Mesenteric fat pad (tissue), 1 donor: ENCODE data around the gene POU6F2. TPM values are rescaled to one million over a fixed set of nuclear protein-coding genes. Genes with fewer than 3 reads are reported as not detected.
"Not testable (repeated sequence)": the region's sequence is repeated elsewhere in the genome, so short reads cannot be mapped to it uniquely, and the experiment has no call there.

Experiments used
- DNase-seq: peaks from one replicate; pipeline ENCODE4 v3.0.0-alpha.2; 2020; ENCODE audit warnings: low spot score
- long read RNA-seq: library from polyadenylated mRNA; unstranded; transcript quantifications from one replicate; pipeline ENCODE4 v2.0.0, GENCODE V29; 2020
- total RNA-seq: library from RNA; stranded (reverse); fragmentation: NEBNext Ultra II Directional; extraction: Animal tissue kit (Norgen Biotek cat#: 25700); gene quantifications from one replicate; pipeline ENCODE4 v1.2.1, GENCODE V29; 2021
- donor health status: DM: yes; HTN: yes; CAD: no.

Gene POU6F2, protein sequence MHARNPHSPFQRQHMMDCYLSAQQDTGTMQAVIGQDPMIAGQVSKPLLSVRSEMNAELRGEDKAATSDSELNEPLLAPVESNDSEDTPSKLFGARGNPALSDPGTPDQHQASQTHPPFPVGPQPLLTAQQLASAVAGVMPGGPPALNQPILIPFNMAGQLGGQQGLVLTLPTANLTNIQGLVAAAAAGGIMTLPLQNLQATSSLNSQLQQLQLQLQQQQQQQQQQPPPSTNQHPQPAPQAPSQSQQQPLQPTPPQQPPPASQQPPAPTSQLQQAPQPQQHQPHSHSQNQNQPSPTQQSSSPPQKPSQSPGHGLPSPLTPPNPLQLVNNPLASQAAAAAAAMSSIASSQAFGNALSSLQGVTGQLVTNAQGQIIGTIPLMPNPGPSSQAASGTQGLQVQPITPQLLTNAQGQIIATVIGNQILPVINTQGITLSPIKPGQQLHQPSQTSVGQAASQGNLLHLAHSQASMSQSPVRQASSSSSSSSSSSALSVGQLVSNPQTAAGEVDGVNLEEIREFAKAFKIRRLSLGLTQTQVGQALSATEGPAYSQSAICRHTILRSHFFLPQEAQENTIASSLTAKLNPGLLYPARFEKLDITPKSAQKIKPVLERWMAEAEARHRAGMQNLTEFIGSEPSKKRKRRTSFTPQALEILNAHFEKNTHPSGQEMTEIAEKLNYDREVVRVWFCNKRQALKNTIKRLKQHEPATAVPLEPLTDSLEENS
- total RNA-seq = 0.39 TPM
- long read RNA-seq, partial matches to known transcripts = 0 of 1 reads
- long read RNA-seq, other reads (novel, unspliced or antisense) = 1 of 1 reads

DNA sequence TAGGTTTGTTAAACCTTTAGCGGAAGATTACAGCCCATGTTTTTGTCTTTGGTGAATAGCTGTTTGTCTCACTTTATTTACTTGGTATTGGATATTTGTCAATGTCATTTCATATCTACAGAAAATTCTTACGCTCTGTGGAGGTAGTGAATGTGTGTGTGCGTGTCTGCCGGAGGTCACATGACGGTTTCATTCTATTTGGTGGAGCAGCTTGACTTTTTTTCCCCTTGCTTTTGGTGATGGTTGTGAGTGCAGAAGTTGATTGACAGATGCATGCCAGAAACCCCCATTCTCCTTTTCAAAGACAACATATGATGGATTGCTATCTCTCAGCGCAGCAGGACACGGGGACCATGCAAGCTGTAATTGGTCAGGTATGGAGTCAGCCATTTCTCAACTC, at the start of gene POU6F2:
TSS of gene POU6F2 (plus strand) at position 225 of the 400 bp plus-strand sequence. CDS start at position 270, 45 bp downstream.
- no peak for DNase-seq

DNA sequence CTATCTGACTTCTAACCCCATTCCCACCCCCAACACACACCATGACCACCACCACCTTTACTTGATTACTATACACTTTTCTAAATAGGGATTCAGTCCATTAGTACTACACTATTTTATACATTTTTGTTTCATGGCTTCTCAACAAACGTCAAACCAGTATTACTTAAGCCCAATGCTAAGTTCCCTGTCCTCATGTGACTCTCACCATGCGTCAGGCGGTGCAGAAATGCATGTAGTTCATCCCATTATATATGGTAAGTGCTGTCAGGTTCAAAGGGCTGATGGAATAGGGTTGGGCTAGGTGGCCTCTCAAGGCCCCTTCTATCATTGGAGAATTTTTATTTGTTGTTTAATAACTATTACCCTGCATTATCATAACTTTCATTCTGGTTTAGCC, 49.2 kb upstream of the POU6F2 start:
- no peak for DNase-seq

DNA sequence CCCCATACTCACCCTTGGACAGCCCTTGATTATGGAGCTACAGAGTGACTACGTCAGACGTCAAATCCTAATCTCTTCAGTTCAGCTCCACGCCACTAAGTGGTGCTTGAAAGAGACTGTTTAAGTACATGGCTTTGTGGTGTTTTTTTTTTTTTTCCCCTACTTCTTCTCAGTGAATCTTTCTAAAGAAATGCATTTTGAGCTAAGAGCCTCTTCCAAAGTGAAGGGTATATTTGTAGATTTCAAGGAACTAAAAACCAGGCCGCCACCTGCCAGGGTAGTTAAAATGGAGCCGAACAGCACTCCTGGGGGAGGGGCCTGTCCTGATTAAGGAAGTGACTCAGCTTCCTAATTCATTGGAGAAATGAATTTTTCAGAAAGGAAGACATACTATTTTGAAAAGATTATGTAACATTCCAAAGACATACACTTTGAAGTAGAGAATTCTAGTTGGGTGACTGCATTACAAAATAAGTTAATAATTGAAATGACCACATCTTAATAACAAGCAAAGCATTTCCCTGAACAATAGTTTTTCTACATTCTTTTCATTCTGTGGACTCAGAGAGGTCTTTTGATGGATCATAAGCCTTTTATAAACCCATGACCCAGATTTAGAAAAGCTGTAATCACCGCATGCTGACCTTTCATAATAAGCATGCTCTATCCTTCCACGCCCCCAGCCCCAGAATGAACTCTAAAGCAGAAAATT, 48.1 kb upstream of the POU6F2 start:
- no peak for DNase-seq

DNA sequence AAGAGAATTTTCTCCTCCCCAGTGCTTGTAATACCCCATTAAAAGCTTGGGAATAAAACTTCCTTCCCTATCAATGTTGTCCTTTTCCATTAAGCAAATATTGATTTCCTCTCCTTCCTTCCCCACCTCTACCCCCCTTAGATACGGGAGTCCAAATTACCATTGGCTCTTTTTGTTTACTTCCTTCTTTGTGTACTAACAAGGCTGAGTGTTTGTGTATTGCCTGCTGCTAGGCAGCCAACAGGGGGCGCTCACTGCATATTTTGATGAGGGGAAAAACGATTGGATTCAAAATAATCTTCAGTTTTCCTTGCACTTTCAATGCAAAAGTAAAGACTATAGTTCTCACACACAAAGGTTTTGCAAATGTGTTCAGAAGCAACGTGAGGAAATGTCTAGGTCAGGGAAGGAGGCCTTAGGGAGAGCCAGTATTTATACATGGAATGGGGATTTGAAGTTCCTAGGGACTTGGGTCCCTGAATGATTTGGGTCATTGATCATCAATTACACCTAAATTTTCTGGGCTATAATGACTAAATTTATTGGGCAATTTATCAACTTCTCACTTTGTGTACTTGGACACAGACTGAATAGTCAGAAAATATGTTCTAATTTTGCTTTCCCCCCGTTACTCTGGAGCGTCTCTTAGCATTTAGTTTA, 45.1 kb upstream of the POU6F2 start:
- no peak for DNase-seq

DNA sequence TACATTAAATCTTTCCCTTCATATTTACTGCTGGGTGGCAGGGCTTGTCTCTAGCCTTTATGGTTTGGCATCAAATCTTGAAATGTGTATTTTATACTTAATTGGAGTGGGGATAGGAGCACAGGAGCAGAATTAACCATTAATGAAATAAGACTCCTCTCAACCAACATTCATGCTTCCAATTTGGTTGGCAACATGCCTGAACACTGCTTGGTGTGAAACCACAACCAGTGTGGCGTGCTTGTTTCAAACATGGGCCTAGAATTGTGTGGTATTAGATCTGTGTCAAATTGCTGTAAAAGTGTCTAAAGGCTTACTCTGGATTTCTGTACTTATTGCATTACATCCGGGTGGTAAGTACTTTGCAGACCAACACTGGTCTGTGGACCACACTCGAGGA, 43.7 kb upstream of the POU6F2 start:
- DNase-seq = no peak

DNA sequence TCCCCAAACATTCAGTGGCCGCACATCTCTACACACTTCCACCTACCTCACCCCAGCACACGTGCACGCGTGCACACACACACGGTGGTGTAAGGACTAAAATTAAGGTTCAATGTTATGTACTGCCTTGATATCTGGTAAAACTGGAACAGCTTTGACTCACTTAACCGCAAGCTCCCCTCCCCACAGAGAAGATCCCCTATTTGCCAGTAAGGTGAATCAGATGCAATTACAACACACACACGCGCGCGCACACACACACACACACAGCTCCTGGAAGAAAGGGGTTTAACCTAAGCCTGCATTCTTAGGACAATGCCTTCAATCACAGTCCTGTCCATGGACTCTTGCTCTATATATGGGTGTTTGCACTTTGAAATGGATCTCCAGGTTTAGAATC, 43.2 kb upstream of the POU6F2 start:
- DNase-seq = no peak

DNA sequence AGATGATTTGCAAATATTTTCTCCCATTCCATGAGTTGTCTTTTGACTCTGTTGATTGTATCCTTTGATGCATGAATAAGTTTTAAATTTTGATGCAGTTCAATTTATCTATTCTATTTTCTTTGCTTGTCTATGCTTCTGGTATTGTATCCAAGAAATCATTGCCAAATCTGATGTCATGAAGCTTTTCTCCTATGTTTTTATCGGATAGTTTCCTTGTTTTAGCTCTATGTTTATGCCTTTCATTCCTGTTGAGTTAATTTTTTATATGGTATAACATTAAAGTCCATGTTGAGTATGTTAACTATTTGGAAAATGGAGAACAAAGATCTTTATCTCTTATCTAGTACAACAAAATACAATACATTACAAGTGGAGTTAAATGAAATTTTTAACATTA, 41.1 kb upstream of the POU6F2 start:
- DNase-seq = no peak

DNA sequence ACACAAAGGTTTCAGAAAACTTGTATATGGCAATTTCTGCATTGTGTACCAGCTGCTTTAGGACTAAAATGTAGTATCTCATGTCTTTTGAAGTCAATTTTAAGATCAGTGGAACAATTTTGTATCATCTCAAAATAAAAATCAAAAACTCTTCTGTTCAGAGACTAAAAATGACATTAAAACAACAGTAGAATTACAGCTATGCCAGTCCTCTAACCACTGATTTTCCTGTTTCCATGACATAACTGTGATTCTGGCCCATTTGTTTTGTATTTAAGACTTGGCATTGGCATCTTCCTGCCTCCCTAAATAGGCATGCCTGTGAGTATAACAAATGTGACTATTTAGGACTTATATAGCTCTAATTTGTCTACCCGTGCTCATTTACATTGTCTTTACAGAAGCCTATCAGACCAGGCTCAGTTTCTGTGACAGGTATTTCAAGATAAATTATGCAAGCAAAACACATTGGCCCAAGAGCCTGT, 39.7 kb upstream of the POU6F2 start:
- no peak for DNase-seq

DNA sequence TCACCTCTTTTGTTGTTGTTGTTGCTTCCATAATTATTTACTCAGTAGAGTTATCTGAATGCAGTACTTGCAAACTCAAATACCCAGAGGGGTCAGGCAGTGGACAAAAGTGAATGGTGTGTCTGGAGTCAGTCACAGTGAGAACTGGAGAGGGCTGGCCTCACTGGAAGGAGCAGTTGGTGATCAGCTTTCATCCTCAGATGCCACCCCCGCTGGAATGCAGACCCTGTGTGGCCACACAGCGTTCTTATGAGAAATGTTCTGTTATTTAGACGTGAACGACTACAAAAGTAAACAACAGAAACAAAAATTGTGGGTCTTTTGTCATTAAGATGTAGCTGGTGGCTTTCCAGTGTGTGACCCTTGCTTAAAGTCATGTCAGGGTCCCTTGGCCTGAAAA, 39.1 kb upstream of the POU6F2 start:
- DNase-seq = no peak

DNA sequence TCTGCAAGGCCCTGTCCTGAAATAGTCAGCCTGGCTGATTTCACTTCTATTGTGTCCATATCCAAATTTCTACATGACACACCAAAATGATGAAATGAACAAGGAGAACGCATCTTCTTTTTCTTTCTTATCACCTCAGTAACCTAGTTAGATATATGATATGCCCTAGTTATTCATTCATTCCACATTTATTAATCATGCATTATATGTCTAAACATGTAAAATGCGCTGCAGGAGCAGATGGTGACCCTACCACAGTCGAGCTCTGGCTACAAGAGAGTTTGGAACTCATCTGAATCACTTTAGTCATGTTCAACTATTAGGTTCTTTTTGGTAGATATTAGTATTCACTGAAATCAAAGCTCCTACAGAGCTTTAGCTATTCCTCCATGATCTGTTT, 36.9 kb upstream of the POU6F2 start:
- DNase-seq = no peak

DNA sequence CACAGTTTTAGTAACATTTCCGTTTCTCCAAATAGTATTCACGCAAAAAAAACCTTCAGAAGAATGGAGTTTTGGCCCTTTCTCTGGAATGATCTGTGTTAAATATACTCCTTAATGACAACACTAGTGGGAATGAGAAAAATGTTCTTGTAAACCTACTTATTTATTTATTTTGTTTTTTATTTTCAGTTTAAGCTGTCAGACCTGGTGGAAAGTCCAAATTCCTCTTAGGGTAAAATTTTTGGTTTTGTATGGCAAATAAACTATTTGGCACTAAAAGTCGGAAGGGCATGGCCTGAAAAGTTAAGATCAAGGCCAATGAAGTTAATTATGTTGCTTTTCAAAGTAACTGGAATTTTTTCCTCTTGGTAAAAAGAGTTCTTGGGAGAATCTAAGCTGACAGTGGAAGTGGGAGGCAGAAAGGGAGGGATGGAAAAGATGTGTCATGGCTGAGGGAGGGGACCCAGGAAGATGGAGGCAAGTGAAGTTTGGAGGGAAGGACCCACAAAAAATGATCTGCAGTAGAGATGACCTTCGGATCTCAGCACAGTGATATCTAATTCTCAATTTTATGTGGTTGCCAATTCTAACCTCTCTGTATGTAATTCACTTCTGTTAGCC, 35.2 kb upstream of the POU6F2 start:
- DNase-seq = no peak

DNA sequence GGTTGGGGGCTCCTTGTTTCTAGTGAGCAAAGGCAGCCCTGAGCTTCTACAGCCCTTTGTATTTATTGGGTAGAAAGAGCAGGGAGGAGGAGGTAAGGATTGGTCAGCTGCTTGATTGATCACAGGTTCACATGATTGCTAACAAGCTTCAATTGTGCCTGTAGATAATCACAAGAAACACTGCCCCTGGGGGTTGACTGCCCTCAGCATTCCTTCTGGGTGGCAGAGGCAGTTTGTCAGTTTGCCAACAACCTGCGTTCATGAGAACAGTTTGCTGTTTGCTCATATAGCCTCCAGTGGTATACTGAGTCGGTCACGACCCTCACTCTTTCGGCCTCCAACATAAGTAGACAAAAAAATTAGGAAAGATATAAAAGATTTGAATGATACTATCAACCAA, 30.2 kb upstream of the POU6F2 start:
- DNase-seq = not testable (repeated sequence)

DNA sequence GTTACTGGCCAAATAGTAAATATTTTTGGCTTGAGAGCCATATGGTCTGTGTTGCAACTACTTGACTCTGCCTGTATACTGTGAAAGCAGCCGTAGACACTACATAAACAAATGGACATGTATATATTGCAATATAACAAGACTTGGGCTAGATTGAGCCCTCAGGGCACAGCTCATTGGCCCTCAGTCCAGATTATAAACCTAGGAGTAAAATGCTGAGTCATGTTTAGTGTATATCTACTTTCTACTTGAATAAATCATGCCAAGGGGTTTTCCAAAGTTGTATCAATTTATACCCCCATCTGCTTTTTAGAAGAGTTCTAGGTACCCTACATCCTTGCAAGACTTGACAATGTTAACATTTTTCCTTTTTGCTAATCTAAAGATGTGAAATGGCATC, 27.4 kb upstream of the POU6F2 start:
- no peak for DNase-seq

DNA sequence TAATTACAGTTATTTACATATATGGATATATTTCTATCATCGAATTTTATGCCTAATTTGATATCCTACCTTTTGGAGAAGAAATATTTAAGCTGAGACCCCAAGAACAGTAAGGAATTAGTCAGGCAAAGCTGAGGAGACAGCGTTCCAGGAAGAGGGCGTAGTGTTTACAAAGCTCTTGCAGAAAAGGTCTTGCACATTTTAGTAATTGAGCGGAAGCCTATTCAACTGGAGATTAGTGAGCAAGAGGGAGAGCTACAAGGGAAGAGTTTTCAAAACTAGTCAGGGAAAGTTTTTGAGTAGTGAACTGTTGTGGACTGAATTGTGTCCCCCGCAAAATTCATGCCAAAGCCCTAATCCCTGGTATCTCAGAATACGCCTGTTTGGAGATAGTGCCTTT, 26.5 kb upstream of the POU6F2 start:
- DNase-seq = no peak

DNA sequence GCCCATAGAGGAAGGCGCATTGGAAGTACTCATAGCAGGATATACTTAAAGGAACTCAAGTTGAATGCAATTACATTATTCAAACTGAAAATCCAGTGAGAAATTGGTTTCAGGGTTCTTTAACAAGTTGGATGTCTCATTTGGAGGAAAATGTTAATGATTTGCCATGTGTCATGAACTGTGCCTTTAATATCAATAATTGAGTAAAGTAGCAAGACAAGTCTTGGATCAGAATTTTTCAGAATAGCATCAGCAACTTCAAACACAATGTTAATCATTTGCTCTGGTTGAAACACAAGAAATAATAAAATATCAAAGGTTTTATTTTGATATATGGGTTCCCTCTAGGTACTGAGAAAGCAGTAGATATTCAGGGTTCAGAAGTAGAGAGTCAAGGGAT, 24.5 kb upstream of the POU6F2 start:
- DNase-seq = no peak

DNA sequence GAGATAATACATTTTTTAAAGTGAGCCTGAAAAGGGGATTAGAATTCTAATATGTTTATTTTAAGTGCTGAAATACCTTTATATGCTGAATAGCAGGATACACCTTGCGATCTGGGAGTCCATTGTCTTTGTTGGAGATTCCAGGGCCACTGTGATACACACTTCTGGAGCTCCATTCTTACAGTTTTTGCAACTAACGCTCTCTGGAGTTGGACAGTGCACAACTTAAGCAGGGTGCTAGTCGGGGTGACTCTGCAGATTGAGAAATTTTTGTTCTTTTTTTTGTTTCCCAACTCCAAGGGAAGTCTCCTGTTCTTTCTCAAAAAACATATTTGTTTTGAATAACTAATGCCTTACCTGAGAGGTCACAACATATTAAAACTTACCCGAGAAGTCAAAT, 23.7 kb upstream of the POU6F2 start:
- DNase-seq = no peak

DNA sequence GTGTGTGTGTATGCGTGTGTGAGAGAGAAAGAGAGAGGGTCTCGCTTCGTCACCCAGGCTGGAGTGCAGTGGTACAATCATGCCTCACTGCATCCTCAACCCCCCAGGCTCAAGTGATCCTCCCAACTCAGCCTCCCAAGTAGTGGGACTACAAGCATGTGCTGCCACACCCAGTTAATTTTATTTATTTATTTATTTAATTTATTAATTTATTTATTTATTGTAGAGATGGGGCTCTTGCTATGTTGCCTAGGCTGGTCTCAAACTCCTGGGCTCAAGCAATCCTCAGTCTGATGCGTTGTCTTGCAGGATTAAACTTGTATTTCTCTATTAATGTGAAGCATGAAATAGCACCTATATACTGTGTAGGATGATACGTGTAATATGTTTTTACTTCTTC, 21.8 kb upstream of the POU6F2 start:
- no peak for DNase-seq

DNA sequence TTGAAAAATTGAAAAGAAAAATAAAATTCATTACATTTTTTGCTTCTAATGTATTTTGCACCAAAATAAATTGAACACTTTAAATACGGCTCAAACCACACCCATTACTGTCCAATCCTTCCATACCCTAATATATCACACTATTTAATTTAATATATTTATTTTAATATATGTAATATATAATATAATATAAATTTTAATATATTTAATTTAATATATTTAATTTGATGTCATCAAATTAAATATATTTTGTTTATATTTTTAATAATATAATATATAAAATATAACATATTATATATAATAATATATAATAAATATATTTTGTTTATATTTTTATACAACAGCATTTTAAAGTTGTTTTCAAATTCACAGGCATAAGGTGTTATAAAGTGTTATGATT, 15.7 kb upstream of the POU6F2 start:
- DNase-seq = no peak

DNA sequence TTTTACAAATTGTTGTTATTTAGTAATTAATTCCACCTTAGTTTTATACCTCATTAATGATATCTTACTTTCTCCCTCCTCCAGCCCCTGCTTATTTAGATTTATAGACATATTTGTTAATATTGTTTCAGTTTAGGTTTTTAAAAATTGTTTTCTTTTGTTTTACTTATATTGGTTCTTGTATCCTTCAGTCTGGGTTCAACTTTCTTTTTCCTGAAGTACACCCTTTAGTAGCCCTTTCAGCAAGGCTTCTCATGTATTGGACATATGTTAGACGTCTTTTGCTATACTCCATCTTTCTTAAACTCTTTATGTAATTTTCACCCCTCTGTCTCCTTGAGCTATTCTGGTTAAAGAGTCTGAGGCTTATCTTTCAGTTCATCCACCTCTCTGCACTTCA, 12.8 kb upstream of the POU6F2 start:
- no peak for DNase-seq

DNA sequence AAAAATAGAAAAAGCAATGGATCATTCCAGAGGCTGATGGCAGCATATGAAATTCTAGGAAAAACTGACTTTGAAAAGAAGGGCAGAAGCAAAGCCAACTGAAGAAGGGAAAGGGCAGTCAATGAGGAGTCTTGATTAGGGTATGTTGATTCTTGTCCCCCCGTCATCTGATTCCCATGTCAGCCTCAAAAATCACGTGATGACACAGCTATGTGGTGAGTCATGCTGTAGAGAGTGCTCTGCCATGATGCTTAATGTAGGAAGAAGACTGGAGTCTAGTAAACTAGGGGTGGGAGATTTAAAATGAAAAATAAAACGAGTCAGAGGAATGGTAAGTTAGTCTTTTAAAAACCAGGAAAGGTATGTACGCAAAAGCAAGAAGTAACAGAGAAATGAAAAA, 3.9 kb upstream of the POU6F2 start:
- no peak for DNase-seq

DNA sequence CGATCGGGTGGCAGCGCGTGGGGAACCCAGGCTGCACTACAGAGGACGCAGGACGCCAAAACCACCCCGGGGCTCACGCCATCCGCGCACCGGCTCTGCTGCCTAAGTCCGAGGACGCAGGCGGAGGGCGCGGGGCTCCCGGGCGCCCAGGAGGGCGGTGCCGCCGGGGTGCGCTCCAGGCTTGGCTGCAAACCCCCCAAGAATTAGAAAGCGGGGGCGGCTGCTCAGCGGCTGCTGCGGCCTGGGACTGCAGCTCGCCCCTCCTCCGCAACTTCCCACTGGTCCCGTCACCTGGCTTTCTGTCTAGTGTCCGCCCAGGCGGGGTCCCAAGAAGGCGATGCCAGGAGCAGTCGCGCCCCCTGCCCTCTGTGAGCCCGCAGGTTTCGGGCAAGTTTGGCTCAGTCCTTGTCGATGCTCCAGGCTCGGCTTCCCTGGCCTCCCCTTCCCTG, 1.7 kb upstream of the POU6F2 start:
- no peak for DNase-seq
